Measurements from ENCODE around the gene GSG1L.

- TF ChIP-seq CTCF (IDR thresholded peaks at IDR 0.05) (no peak), POLR2A (IDR thresholded peaks at IDR 0.05) (no peak)
Observed at GRCh38 chr16:27780468-27781194, 282.9 kb downstream of the GSG1L start.

All from adrenal gland (tissue), 5 donors.